HFFc6 (cell line): ENCODE measurements around the gene RAB31. TPM values are rescaled to one million over a fixed set of nuclear protein-coding genes. Genes with fewer than 3 reads are reported as not detected.

ENCODE experiments used
- DNase-seq: peaks from one replicate; pipeline ENCODE4 v3.0.0-alpha.2; 2018
- H3K27ac Mint-ChIP-seq: 2 replicates; pipeline ENCODE4 v1.8.0; 2020; ENCODE audit warnings: mild to moderate bottlenecking, mixed read lengths
- H3K27me3 Mint-ChIP-seq: 2 replicates; pipeline ENCODE4 v1.8.0; 2021; ENCODE audit warnings: mild to moderate bottlenecking, moderate library complexity, mixed read lengths; ENCODE audit not compliant: insufficient read depth
- H3K36me3 Mint-ChIP-seq: 2 replicates; pipeline ENCODE4 v1.8.0; 2021; ENCODE audit warnings: low read depth, mixed read lengths
- H3K4me1 Mint-ChIP-seq: 2 replicates; pipeline ENCODE4 v1.8.0; 2020; ENCODE audit warnings: low read depth, mixed read lengths
- H3K4me3 Mint-ChIP-seq: 2 replicates; pipeline ENCODE4 v1.8.0; 2020; ENCODE audit warnings: mild to moderate bottlenecking, moderate library complexity, mixed read lengths
- H3K9me3 Mint-ChIP-seq: 2 replicates; pipeline ENCODE4 v1.8.0; 2020; ENCODE audit warnings: mild to moderate bottlenecking, mixed read lengths
- total RNA-seq, 6 experiments: library from RNA; stranded (reverse); fragmentation: NEBNext Ultra II Directional; extraction: Animal tissue kit (Norgen Biotek cat#: 25700); gene quantifications; 2 replicates in 1 of 6; 3 replicates in 5 of 6; pipeline ENCODE4 v1.2.3, GENCODE V29; 2021
- TF ChIP-seq, protein P1 (sequence below): fragments of 200-600 bp; sonication (generic); IDR thresholded peaks from 2 replicates; pipeline ENCODE4 v1.5.0; 2021; ENCODE audit warnings: antibody characterized with exemption, mild to moderate bottlenecking

The RAB31 gene
- total RNA-seq, 6 experiments from 2014 or later, result 29.4 to 47.5 (median 43.5) TPM

GRCh38 chr18:9788140-9788539 lies 80.0 kb downstream of the RAB31 start:
- peaks cover 28% of the 10 kb centered on the region for H3K36me3 Mint-ChIP-seq
- no peak overlapping the region; the same call in 1 of the 2 replicates for H3K27ac Mint-ChIP-seq
- no peaks in the 10 kb centered on the region; the same call in 1 of the 2 replicates for H3K9me3 Mint-ChIP-seq
- no peak overlapping the region for H3K4me3 Mint-ChIP-seq
- H3K27me3 Mint-ChIP-seq, result no peaks in the 10 kb centered on the region
- TF ChIP-seq, protein P1, sequence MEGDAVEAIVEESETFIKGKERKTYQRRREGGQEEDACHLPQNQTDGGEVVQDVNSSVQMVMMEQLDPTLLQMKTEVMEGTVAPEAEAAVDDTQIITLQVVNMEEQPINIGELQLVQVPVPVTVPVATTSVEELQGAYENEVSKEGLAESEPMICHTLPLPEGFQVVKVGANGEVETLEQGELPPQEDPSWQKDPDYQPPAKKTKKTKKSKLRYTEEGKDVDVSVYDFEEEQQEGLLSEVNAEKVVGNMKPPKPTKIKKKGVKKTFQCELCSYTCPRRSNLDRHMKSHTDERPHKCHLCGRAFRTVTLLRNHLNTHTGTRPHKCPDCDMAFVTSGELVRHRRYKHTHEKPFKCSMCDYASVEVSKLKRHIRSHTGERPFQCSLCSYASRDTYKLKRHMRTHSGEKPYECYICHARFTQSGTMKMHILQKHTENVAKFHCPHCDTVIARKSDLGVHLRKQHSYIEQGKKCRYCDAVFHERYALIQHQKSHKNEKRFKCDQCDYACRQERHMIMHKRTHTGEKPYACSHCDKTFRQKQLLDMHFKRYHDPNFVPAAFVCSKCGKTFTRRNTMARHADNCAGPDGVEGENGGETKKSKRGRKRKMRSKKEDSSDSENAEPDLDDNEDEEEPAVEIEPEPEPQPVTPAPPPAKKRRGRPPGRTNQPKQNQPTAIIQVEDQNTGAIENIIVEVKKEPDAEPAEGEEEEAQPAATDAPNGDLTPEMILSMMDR, result no peak
- no peak for DNase-seq
- H3K4me1 Mint-ChIP-seq, result peaks cover 27% of the 10 kb centered on the region

GRCh38 chr18:9788860-9789259 lies 80.8 kb downstream of the RAB31 start:
- Mint-ChIP-seq H3K27ac (no peak overlapping the region), H3K27me3 (no peaks in the 10 kb centered on the region), H3K4me1 (peaks cover 27% of the 10 kb centered on the region), H3K36me3 (peaks cover 31% of the 10 kb centered on the region), H3K9me3 (no peaks in the 10 kb centered on the region; the same call in 1 of the 2 replicates), H3K4me3 (no peak overlapping the region)
- TF ChIP-seq, protein P1, result no peak
- no peak for DNase-seq

DNA sequence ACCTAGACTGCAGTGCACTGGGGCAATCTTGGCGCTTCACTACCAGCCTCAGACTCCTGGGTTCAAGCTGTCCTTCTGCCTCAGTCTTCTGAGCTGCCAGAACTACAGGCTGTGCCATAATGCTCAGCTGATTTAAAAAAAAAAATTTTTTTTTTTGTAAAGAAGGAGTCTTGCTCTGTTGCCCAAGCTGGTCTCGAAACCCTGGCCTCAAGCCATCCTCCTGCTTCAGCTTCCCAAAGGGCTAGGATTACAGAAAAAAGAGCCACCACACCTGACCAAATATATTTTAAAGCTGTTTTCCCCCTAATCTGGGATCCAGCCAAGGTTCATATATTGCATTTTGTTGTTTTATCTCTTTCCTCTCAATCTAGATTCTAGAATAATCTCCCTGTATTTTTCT lies 82.2 kb downstream of the RAB31 start:
- Mint-ChIP-seq H3K27ac (no peak overlapping the region), H3K4me3 (no peak overlapping the region), H3K27me3 (no peaks in the 10 kb centered on the region), H3K4me1 (peaks cover 20% of the 10 kb centered on the region), H3K9me3 (no peaks in the 10 kb centered on the region; the same call in 1 of the 2 replicates), H3K36me3 (peaks cover 34% of the 10 kb centered on the region)
- TF ChIP-seq, protein P1, result no peak
- DNase-seq, result no peak

- DNase-seq, result no peak
- Mint-ChIP-seq H3K9me3 (no peaks in the 10 kb centered on the region; the same call in 1 of the 2 replicates), H3K4me3 (no peak overlapping the region), H3K4me1 (peaks cover 19% of the 10 kb centered on the region), H3K36me3 (peaks cover 30% of the 10 kb centered on the region), H3K27me3 (no peaks in the 10 kb centered on the region), H3K27ac (no peak overlapping the region)
- TF ChIP-seq, protein P1, result no peak
Measured at GRCh38 chr18:9791991-9792390, 83.9 kb downstream of the RAB31 start.

DNA sequence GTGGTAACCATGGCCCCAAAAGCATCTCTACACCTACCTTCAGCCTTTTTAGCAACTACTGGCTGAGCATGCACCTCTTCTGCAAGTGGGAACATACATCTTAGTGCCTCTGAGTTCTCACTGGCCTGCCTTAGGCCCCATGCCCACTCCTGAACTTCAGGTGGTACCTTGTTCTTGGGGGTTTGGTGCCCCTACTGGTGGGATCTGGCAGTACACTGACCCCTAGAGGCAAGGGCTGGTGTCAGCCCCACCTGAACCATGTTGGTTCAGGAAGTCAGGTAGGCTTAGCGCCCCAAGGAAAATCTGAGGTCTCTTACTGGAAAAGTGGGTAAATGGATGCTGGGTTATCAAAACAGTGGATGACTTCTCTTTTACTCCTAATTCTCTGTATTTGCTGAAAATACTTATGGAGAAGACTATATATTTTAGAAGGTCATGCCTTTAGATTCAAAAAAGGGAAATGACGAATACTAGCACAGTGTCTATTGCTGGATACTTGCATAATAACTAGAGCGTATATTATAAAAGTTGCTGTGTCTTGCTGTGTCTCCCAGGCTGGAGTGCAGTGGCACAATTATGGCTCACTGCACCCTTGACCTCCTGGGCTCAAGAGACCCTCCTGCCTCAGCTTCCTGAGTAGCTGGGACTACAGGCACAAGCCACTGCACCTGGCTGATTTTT lies 84.6 kb downstream of the RAB31 start:
- no peak overlapping the region for H3K4me3 Mint-ChIP-seq
- no peaks in the 10 kb centered on the region; the same call in 1 of the 2 replicates for H3K9me3 Mint-ChIP-seq
- peaks cover 24% of the 10 kb centered on the region for H3K36me3 Mint-ChIP-seq
- no peak for DNase-seq
- peaks cover 18% of the 10 kb centered on the region for H3K4me1 Mint-ChIP-seq
- H3K27ac Mint-ChIP-seq, result no peak overlapping the region
- H3K27me3 Mint-ChIP-seq, result no peaks in the 10 kb centered on the region
- TF ChIP-seq, protein P1, result peak; percentile 74
